HepG2 (cell line): ENCODE results near the gene MAOB. TPM values are rescaled to one million over a fixed set of nuclear protein-coding genes. Genes with fewer than 3 reads are reported as not detected.

Source experiments
- HOXA3 ChIP-seq: sonication (generic); formaldehyde crosslinking; IDR thresholded peaks from 2 replicates; pipeline ENCODE4 v1.5.0; 2020; ENCODE audit warnings: missing genetic modification reagents
- KAT7 ChIP-seq: IDR thresholded peaks from 2 replicates; pipeline ENCODE4 v1.6.1; 2018; ENCODE audit warnings: borderline replicate concordance, missing compliant biosample characterization
- MED1 ChIP-seq: sonication (generic); formaldehyde crosslinking; IDR thresholded peaks from 2 replicates; pipeline ENCODE4 v1.4.0; 2020; ENCODE audit warnings: missing genetic modification reagents
- SMARCC2 ChIP-seq: fragments of 450-650 bp; IDR thresholded peaks from 2 replicates; pipeline ENCODE4 v1.6.1; 2017; ENCODE audit warnings: antibody characterized with exemption, mild to moderate bottlenecking
- SMYD3 ChIP-seq: sonication (generic); formaldehyde crosslinking; IDR thresholded peaks from 2 replicates; pipeline ENCODE4 v1.8.1; 2023; ENCODE audit warnings: mild to moderate bottlenecking, missing genetic modification reagents
- ZNF235 ChIP-seq: sonication (generic); formaldehyde crosslinking; IDR thresholded peaks from 2 replicates; pipeline ENCODE4 v1.8.1; 2023; ENCODE audit warnings: mild to moderate bottlenecking, missing genetic modification reagents, borderline replicate concordance
- ZNF280D ChIP-seq: sonication (generic); formaldehyde crosslinking; IDR thresholded peaks from 2 replicates; pipeline ENCODE4 v1.5.1; 2020; ENCODE audit warnings: mild to moderate bottlenecking, missing genetic modification reagents
- ZNF792 ChIP-seq: IDR thresholded peaks from 2 replicates; pipeline ENCODE4 v1.6.1; 2016
- polyA plus RNA-seq, 8 experiments: library from polyadenylated mRNA; depleted of rRNA in 3 of 8; stranded (reverse) in 7 of 8; unstranded in 1 of 8; fragments of >200 nt; fragmentation: Illumina TruSeq in 4 of 8; extraction: Trizol in 4 of 8; gene quantifications; 2 replicates each; pipeline versions ENCODE4 v1.2.1 to v1.2.3, GENCODE V29; 2011 to 2016; ENCODE audit warnings: low read depth in 4 of 8, missing spikeins in 1 of 8, mixed read lengths in 1 of 8; ENCODE audit not compliant: insufficient read depth in 1 of 8
- total RNA-seq, 5 experiments: library from RNA; depleted of rRNA; stranded (reverse); fragments of >200 nt; fragmentation: Illumina TruSeq; extraction: Trizol; gene quantifications; 2 replicates each; pipeline ENCODE4 v1.2.3, GENCODE V29; 2016; ENCODE audit warnings: low read depth in 1 of 5
- TF ChIP-seq, protein P1 (sequence below): sonication (generic); formaldehyde crosslinking; IDR thresholded peaks from 2 replicates; pipeline ENCODE4 v1.4.0; 2020; ENCODE audit warnings: missing genetic modification reagents
- TF ChIP-seq, protein P2 (sequence below): sonication (generic); formaldehyde crosslinking; IDR thresholded peaks from 2 replicates; pipeline ENCODE4 v1.5.0; 2020; ENCODE audit warnings: mild to moderate bottlenecking, missing genetic modification reagents, borderline replicate concordance

Gene MAOB
- total and polyA plus RNA-seq, 2 of the 13 experiments (the other 11 are each of a cell fraction or from before 2014, with no cell fraction given): 11.0 to 19.0 TPM

GRCh38 chrX:43881410-43882293, 598 bp downstream of the MAOB start (continued):
- TF ChIP-seq, protein P1, sequence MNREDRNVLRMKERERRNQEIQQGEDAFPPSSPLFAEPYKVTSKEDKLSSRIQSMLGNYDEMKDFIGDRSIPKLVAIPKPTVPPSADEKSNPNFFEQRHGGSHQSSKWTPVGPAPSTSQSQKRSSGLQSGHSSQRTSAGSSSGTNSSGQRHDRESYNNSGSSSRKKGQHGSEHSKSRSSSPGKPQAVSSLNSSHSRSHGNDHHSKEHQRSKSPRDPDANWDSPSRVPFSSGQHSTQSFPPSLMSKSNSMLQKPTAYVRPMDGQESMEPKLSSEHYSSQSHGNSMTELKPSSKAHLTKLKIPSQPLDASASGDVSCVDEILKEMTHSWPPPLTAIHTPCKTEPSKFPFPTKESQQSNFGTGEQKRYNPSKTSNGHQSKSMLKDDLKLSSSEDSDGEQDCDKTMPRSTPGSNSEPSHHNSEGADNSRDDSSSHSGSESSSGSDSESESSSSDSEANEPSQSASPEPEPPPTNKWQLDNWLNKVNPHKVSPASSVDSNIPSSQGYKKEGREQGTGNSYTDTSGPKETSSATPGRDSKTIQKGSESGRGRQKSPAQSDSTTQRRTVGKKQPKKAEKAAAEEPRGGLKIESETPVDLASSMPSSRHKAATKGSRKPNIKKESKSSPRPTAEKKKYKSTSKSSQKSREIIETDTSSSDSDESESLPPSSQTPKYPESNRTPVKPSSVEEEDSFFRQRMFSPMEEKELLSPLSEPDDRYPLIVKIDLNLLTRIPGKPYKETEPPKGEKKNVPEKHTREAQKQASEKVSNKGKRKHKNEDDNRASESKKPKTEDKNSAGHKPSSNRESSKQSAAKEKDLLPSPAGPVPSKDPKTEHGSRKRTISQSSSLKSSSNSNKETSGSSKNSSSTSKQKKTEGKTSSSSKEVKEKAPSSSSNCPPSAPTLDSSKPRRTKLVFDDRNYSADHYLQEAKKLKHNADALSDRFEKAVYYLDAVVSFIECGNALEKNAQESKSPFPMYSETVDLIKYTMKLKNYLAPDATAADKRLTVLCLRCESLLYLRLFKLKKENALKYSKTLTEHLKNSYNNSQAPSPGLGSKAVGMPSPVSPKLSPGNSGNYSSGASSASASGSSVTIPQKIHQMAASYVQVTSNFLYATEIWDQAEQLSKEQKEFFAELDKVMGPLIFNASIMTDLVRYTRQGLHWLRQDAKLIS: no peak
- peak; percentile 50; the same call in 1 of the 2 replicates for TF ChIP-seq MED1
- TF ChIP-seq SMARCC2: no peak
- TF ChIP-seq ZNF235 (CRISPR knock-in tag): no peak
- peak; percentile 64 for TF ChIP-seq HOXA3 (CRISPR knock-in tag)
- TF ChIP-seq, protein P2, sequence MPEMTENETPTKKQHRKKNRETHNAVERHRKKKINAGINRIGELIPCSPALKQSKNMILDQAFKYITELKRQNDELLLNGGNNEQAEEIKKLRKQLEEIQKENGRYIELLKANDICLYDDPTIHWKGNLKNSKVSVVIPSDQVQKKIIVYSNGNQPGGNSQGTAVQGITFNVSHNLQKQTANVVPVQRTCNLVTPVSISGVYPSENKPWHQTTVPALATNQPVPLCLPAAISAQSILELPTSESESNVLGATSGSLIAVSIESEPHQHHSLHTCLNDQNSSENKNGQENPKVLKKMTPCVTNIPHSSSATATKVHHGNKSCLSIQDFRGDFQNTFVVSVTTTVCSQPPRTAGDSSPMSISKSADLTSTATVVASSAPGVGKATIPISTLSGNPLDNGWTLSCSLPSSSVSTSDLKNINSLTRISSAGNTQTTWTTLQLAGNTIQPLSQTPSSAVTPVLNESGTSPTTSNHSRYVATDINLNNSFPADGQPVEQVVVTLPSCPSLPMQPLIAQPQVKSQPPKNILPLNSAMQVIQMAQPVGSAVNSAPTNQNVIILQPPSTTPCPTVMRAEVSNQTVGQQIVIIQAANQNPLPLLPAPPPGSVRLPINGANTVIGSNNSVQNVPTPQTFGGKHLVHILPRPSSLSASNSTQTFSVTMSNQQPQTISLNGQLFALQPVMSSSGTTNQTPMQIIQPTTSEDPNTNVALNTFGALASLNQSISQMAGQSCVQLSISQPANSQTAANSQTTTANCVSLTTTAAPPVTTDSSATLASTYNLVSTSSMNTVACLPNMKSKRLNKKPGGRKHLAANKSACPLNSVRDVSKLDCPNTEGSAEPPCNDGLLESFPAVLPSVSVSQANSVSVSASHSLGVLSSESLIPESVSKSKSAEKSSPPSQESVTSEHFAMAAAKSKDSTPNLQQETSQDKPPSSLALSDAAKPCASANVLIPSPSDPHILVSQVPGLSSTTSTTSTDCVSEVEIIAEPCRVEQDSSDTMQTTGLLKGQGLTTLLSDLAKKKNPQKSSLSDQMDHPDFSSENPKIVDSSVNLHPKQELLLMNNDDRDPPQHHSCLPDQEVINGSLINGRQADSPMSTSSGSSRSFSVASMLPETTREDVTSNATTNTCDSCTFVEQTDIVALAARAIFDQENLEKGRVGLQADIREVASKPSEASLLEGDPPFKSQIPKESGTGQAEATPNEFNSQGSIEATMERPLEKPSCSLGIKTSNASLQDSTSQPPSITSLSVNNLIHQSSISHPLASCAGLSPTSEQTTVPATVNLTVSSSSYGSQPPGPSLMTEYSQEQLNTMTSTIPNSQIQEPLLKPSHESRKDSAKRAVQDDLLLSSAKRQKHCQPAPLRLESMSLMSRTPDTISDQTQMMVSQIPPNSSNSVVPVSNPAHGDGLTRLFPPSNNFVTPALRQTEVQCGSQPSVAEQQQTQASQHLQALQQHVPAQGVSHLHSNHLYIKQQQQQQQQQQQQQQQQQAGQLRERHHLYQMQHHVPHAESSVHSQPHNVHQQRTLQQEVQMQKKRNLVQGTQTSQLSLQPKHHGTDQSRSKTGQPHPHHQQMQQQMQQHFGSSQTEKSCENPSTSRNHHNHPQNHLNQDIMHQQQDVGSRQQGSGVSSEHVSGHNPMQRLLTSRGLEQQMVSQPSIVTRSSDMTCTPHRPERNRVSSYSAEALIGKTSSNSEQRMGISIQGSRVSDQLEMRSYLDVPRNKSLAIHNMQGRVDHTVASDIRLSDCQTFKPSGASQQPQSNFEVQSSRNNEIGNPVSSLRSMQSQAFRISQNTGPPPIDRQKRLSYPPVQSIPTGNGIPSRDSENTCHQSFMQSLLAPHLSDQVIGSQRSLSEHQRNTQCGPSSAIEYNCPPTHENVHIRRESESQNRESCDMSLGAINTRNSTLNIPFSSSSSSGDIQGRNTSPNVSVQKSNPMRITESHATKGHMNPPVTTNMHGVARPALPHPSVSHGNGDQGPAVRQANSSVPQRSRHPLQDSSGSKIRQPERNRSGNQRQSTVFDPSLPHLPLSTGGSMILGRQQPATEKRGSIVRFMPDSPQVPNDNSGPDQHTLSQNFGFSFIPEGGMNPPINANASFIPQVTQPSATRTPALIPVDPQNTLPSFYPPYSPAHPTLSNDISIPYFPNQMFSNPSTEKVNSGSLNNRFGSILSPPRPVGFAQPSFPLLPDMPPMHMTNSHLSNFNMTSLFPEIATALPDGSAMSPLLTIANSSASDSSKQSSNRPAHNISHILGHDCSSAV: no peak
- TF ChIP-seq KAT7 (CRISPR knock-in tag): no peak
- TF ChIP-seq ZNF280D: no peak
- TF ChIP-seq SMYD3 (CRISPR knock-in tag): 0 out of 2 replicates have a peak, but pooled peaks have one; percentile 36
- no peak for TF ChIP-seq ZNF792 (CRISPR knock-in tag)
